BE2C (cell line): ENCODE measurements around the gene MKLN1.

Source experiments
- DNase-seq: peaks from one replicate; pipeline ENCODE4 v3.0.0-alpha.2; 2020
- H3K27me3 ChIP-seq: fragments of 250-450 bp; sonication (Bioruptor Pico); 2 replicates; pipeline ENCODE4 v1.5.1; 2020; ENCODE audit warnings: mild to moderate bottlenecking
- H3K36me3 ChIP-seq: fragments of 250-450 bp; sonication (Bioruptor Pico); 2 replicates; pipeline ENCODE4 v1.5.1; 2020; ENCODE audit warnings: mild to moderate bottlenecking
- H3K4me1 ChIP-seq: fragments of 250-450 bp; sonication (Bioruptor Pico); 2 replicates; pipeline ENCODE4 v1.5.1; 2020
- H3K4me3 ChIP-seq: 2 replicates; pipeline ENCODE4 v1.5.1; 2011; ENCODE audit warnings: low read depth, low read length
- H3K9me3 ChIP-seq: fragments of 250-450 bp; sonication (Bioruptor Pico); 2 replicates; pipeline ENCODE4 v1.5.1; 2020
- CTCF ChIP-seq: IDR thresholded peaks from 2 replicates; pipeline ENCODE4 v1.5.1; 2012; ENCODE audit warnings: mild to moderate bottlenecking, low read depth, low read length

The MKLN1 gene

GRCh38 chr7:131346885-131347592 is 19.4 kb downstream of the MKLN1 start:
- Histone ChIP-seq H3K9me3 (no peaks in the 10 kb centered on the region), H3K27me3 (no peaks in the 10 kb centered on the region), H3K36me3 (no peaks in the 10 kb centered on the region; the same call in 1 of the 2 replicates), H3K4me1 (no peaks in the 10 kb centered on the region), H3K4me3 (no peak overlapping the region)
- TF ChIP-seq CTCF = no peak
- DNase-seq = no peak

GRCh38 chr7:131352032-131352431 is 24.4 kb downstream of the MKLN1 start:
- TF ChIP-seq CTCF = no peak
- no peak overlapping the region for H3K4me3 ChIP-seq

GRCh38 chr7:131354390-131354789 is 26.7 kb downstream of the MKLN1 start:
- Histone ChIP-seq H3K4me1 (no peaks in the 10 kb centered on the region), H3K27me3 (no peaks in the 10 kb centered on the region), H3K9me3 (no peaks in the 10 kb centered on the region), H3K36me3 (no peaks in the 10 kb centered on the region; the same call in 1 of the 2 replicates), H3K4me3 (no peak overlapping the region)
- no peak for DNase-seq
- TF ChIP-seq CTCF = no peak

More at GRCh38 chr7:131352032-131352431, 24.4 kb downstream of the MKLN1 start:
- Histone ChIP-seq H3K4me1 (no peaks in the 10 kb centered on the region), H3K9me3 (no peaks in the 10 kb centered on the region), H3K27me3 (no peaks in the 10 kb centered on the region), H3K36me3 (no peaks in the 10 kb centered on the region; the same call in 1 of the 2 replicates)
- DNase-seq = no peak

GRCh38 chr7:131355917-131356777 is 28.5 kb downstream of the MKLN1 start:
- Histone ChIP-seq H3K4me1 (no peaks in the 10 kb centered on the region), H3K9me3 (no peaks in the 10 kb centered on the region), H3K36me3 (no peaks in the 10 kb centered on the region), H3K27me3 (no peaks in the 10 kb centered on the region), H3K4me3 (no peak overlapping the region)
- DNase-seq = no peak
- no peak for TF ChIP-seq CTCF

- no peak for DNase-seq
- Histone ChIP-seq H3K9me3 (no peaks in the 10 kb centered on the region), H3K36me3 (no peaks in the 10 kb centered on the region), H3K27me3 (no peaks in the 10 kb centered on the region), H3K4me1 (no peaks in the 10 kb centered on the region), H3K4me3 (no peak overlapping the region)
- no peak for TF ChIP-seq CTCF
Measured at GRCh38 chr7:131357282-131357880, 29.7 kb downstream of the MKLN1 start.
